ENCODE data around the gene RHBDD1. TPM values are rescaled to one million over a fixed set of nuclear protein-coding genes. Genes with fewer than 3 reads are reported as not detected.
A peak's percentile ranks its signal among the peaks of the same experiment; 100 is the strongest.

The RHBDD1 gene
- total RNA-seq, 2 experiments from 2014 or later: 43.8 to 47.1 TPM

- Mint-ChIP-seq H3K27me3 (no peaks in the 10 kb centered on the region), H3K4me3 (peak overlapping the region; percentile 86), H3K36me3 (ENCODE audit: low read depth) (peaks cover 2% of the 10 kb centered on the region), H3K9me3 (no peaks in the 10 kb centered on the region), H3K27ac (peak overlapping the region; percentile 39), H3K4me1 (ENCODE audit: low read depth) (peaks cover 38% of the 10 kb centered on the region)
- peaks cover 62% of the 10 kb centered on the region for H3K4me1 ChIP-seq (ENCODE audit: insufficient read depth, low read length)
- ChIA-PET POLR2A (interaction anchor here (1.5 kb wide), 1 partner anchor 40 kb away, joined by 4 read pairs; the partner anchor contains the start of gene RHBDD1), CTCF (no interaction called here)
- DNase-seq (peak in 2 of 14 experiments; percentile 3 to 15), ATAC-seq (ENCODE audit: poor library complexity) (no peak)
- TF ChIP-seq CTCF (IDR thresholded peaks at IDR 0.05): no peak
- H3K4me3 ChIP-seq (ENCODE audit: low read length): no peak overlapping the region
- H3K36me3 ChIP-seq (ENCODE audit: insufficient read depth, low read length): no peaks in the 10 kb centered on the region
- H3K9me3 ChIP-seq (ENCODE audit: control insufficient read depth in 1 of 2, insufficient read depth in 1 of 2, low read length in 2 of 2): peaks cover 0 to 5% of the 10 kb centered on the region in 2 experiments
- peaks cover 0 to 3% of the 10 kb centered on the region in 2 experiments for H3K27me3 ChIP-seq (ENCODE audit: control insufficient read depth in 1 of 2, insufficient read depth in 2 of 2, low read length in 2 of 2)
- intact Hi-C loops (cut with DNase I, micrococcal nuclease): loop anchor here in 1 of 2 experiments (10.0 kb wide), 2 partner anchors 529 to 1511 kb away; partner anchors contain the start of gene MFF
- H3K27ac ChIP-seq (ENCODE audit: low read depth in 1 of 2, low read length in 2 of 2): no peak overlapping the region
Measured at GRCh38 chr2:226796012-226796839, 39.6 kb upstream of the RHBDD1 start.

DNA sequence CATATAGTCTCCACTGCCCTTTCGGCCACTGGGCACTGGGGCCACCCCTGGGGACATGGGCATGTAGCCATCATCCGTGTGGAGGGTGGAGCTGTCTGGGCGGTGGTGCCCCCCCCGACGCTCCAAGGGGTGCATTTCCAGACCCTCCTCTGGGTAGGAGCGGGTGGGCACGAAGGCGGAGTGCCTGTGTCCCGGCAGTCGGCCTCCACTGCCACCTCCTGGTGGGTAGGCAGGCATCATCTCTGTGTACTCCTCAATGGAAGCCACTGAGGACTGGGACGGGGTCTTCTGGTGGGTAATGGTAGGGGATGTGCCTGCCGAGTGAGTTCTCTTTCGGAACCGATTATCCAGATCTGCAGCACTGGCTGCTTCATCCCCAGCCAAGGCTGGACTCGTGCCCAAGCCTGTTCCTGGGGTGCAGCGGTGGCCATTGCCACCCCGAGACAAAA lies 39.0 kb upstream of the RHBDD1 start:
- H3K4me1 Mint-ChIP-seq (ENCODE audit: low read depth): peaks cover 41% of the 10 kb centered on the region
- Histone ChIP-seq H3K4me3 (ENCODE audit: low read length) (no peak overlapping the region), H3K36me3 (ENCODE audit: insufficient read depth, low read length) (no peaks in the 10 kb centered on the region), H3K4me1 (ENCODE audit: insufficient read depth, low read length) (peaks cover 64% of the 10 kb centered on the region), H3K27ac (ENCODE audit: low read depth in 1 of 2, low read length in 2 of 2) (no peak overlapping the region), H3K27me3 (ENCODE audit: control insufficient read depth in 1 of 2, insufficient read depth in 2 of 2, low read length in 2 of 2) (peaks cover 0 to 7% of the 10 kb centered on the region in 2 experiments), H3K9me3 (ENCODE audit: control insufficient read depth in 1 of 2, insufficient read depth in 1 of 2, low read length in 2 of 2) (peaks cover 0 to 5% of the 10 kb centered on the region in 2 experiments)
- POLR2A ChIA-PET: interaction anchor here (1.5 kb wide), 1 partner anchor 39 kb away, joined by 4 read pairs; the partner anchor contains the start of gene RHBDD1
- no peaks in the 10 kb centered on the region for H3K27me3 Mint-ChIP-seq
- intact Hi-C loops (cut with DNase I, micrococcal nuclease): loop anchor here in 1 of 2 experiments (10.0 kb wide), 2 partner anchors 528 to 1512 kb away; partner anchors contain the start of gene MFF
- H3K4me3 Mint-ChIP-seq: peak overlapping the region; percentile 86
- no peaks in the 10 kb centered on the region for H3K36me3 Mint-ChIP-seq (ENCODE audit: low read depth)
- ATAC-seq (ENCODE audit: poor library complexity): no peak
- CTCF ChIA-PET: no interaction called here
- peak overlapping the region; percentile 39 for H3K27ac Mint-ChIP-seq
- peak in 2 of 14 experiments; percentile 4 to 39 for DNase-seq
- no peaks in the 10 kb centered on the region for H3K9me3 Mint-ChIP-seq
- TF ChIP-seq CTCF (IDR thresholded peaks at IDR 0.05): no peak

- TF ChIP-seq CTCF (IDR thresholded peaks at IDR 0.05): no peak
- Histone ChIP-seq H3K4me3 (ENCODE audit: low read length) (no peak overlapping the region), H3K9me3 (ENCODE audit: control insufficient read depth in 1 of 2, insufficient read depth in 1 of 2, low read length in 2 of 2) (peaks cover 0 to 5% of the 10 kb centered on the region in 2 experiments), H3K36me3 (ENCODE audit: insufficient read depth, low read length) (no peaks in the 10 kb centered on the region), H3K27ac (ENCODE audit: low read depth in 1 of 2, low read length in 2 of 2) (no peak overlapping the region), H3K4me1 (ENCODE audit: insufficient read depth, low read length) (peaks cover 58% of the 10 kb centered on the region), H3K27me3 (ENCODE audit: control insufficient read depth in 1 of 2, insufficient read depth in 2 of 2, low read length in 2 of 2) (peaks cover 0 to 7% of the 10 kb centered on the region in 2 experiments)
- intact Hi-C loops (cut with DNase I, micrococcal nuclease): loop anchor here in 1 of 2 experiments (10.0 kb wide), 2 partner anchors 527 to 1513 kb away; partner anchors contain the start of gene MFF
- H3K27ac Mint-ChIP-seq: no peak overlapping the region
- H3K9me3 Mint-ChIP-seq: no peaks in the 10 kb centered on the region
- peaks cover under 1% of the 10 kb centered on the region for H3K27me3 Mint-ChIP-seq
- peaks cover 35% of the 10 kb centered on the region for H3K4me1 Mint-ChIP-seq (ENCODE audit: low read depth)
- no peaks in the 10 kb centered on the region for H3K36me3 Mint-ChIP-seq (ENCODE audit: low read depth)
- POLR2A ChIA-PET: interaction anchor here (1.5 to 3.9 kb wide), 3 partner anchors 8 to 39 kb away, joined by 4 to 25 read pairs (median 19); partner anchors contain the start of gene RHBDD1
- peak overlapping the region; percentile 92 for H3K4me3 Mint-ChIP-seq
- ATAC-seq (ENCODE audit: poor library complexity): no peak
- CTCF ChIA-PET: interaction anchor here (0.9 to 1.3 kb wide), 2 partner anchors 10 to 25 kb away, joined by 3 to 4 read pairs; no protein-coding TSS in a partner anchor
- peak in 2 of 14 experiments; percentile 34 to 44 for DNase-seq
Measured at GRCh38 chr2:226797289-226797988, 38.4 kb upstream of the RHBDD1 start.

Data from CD4-positive, alpha-beta T cell (primary cell).